SK-N-SH (cell line): ENCODE measurements around the gene UCP2. TPM values are rescaled to one million over a fixed set of nuclear protein-coding genes. Genes with fewer than 3 reads are reported as not detected.
A peak's percentile ranks its signal among the peaks of the same experiment; 100 is the strongest.

Source experiments
- CTCF ChIA-PET: fragments of 300-600, 350-600 bp; formaldehyde crosslinking; extraction: SDS; loops from one replicate; lab custom pipeline; 2021; lab: Yijun Ruan, JAX
- POLR2A ChIA-PET: fragments of 350-600 bp; sonication (Branson Sonifier 250); formaldehyde crosslinking; extraction: SDS; loops from one replicate; lab custom pipeline; 2020; ENCODE audit warnings: antibody characterized with exemption, inconsistent platforms; lab: Yijun Ruan, JAX
- DNase-seq: peaks from one replicate; pipeline ENCODE4 v3.0.0; 2012
- H2AFZ ChIP-seq: fragments of 200-600 bp; sonication (generic); 2 replicates; pipeline ENCODE4 v1.8.1; 2016; ENCODE audit warnings: antibody characterized with exemption, mild to moderate bottlenecking, low read depth
- H3F3A ChIP-seq: fragments of 200-600 bp; sonication (generic); replicated peaks from 2 replicates; pipeline ENCODE3; 2016; ENCODE audit warnings: antibody characterized with exemption, mild to moderate bottlenecking; ENCODE audit not compliant: insufficient read depth
- H3K27ac ChIP-seq, 2 experiments: fragments of 200-500 bp in 1 of 2; fragments of 200-600 bp in 1 of 2; sonication (Bioruptor generic) in 1 of 2; sonication (generic), shearing (Covaris generic) in 1 of 2; 2 replicates each; pipeline versions ENCODE4 v1.5.1 to v1.6.1; 2014 to 2016; ENCODE audit warnings: low read depth in 2 of 2, inconsistent platforms in 1 of 2, low read length in 1 of 2, mild to moderate bottlenecking in 1 of 2, mixed read lengths in 1 of 2
- H3K27me3 ChIP-seq: fragments of 200-600 bp; sonication (generic), shearing (Covaris generic); 2 replicates; pipeline ENCODE4 v1.6.1; 2016; ENCODE audit warnings: mixed run types; ENCODE audit not compliant: insufficient read depth
- H3K36me3 ChIP-seq, 2 experiments: fragments of 200-500 bp in 1 of 2; fragments of 200-600 bp in 1 of 2; sonication (Bioruptor generic) in 1 of 2; sonication (generic) in 1 of 2; replicated peaks in 1 of 2; 2 replicates each; pipeline versions ENCODE3 to v1.5.1; 2014 to 2016; ENCODE audit warnings: low read length in 1 of 2, mild to moderate bottlenecking in 1 of 2; ENCODE audit not compliant: insufficient read depth in 2 of 2, control insufficient read depth in 1 of 2
- H3K4me1 ChIP-seq, 2 experiments: fragments of 200-500 bp in 1 of 2; fragments of 200-600 bp in 1 of 2; sonication (Bioruptor generic) in 1 of 2; sonication (generic), shearing (Covaris generic) in 1 of 2; 2 replicates each; pipeline versions ENCODE4 v1.5.1 to v1.6.1; 2014 to 2016; ENCODE audit warnings: low read depth in 1 of 2, low read length in 1 of 2, mixed run types in 1 of 2; ENCODE audit not compliant: insufficient read depth in 2 of 2, control insufficient read depth in 1 of 2
- H3K4me2 ChIP-seq: fragments of 200-600 bp; sonication (generic), shearing (Covaris generic); 2 replicates; pipeline ENCODE4 v1.6.1; 2017; ENCODE audit warnings: mixed run types
- H3K4me3 ChIP-seq, 2 experiments: fragments of 200-500 bp in 1 of 2; fragments of 200-600 bp in 1 of 2; sonication (Bioruptor generic) in 1 of 2; sonication (generic), shearing (Covaris generic) in 1 of 2; 2 replicates each; pipeline versions ENCODE4 v1.5.1 to v1.8.1; 2014 to 2016; ENCODE audit warnings: low read depth in 2 of 2, inconsistent platforms in 1 of 2, low read length in 1 of 2, mild to moderate bottlenecking in 1 of 2, mixed read lengths in 1 of 2, moderate library complexity in 1 of 2
- H3K79me2 ChIP-seq: fragments of 200-600 bp; sonication (generic); 2 replicates; pipeline ENCODE4 v1.8.1; 2017; ENCODE audit warnings: mild to moderate bottlenecking; ENCODE audit not compliant: insufficient read depth
- H3K9ac ChIP-seq: fragments of 200-600 bp; sonication (generic); 2 replicates; pipeline ENCODE4 v1.6.1; 2017; ENCODE audit warnings: mixed run types
- H3K9me2 ChIP-seq: fragments of 200-600 bp; sonication (generic); 2 replicates; pipeline ENCODE4 v1.6.1; 2017; ENCODE audit warnings: mixed run types
- H3K9me3 ChIP-seq: fragments of 200-600 bp; sonication (generic); 2 replicates; pipeline ENCODE4 v1.6.1; 2017; ENCODE audit warnings: mixed run types, mild to moderate bottlenecking, moderate library complexity
- H4K20me1 ChIP-seq: fragments of 200-600 bp; sonication (generic); 2 replicates; pipeline ENCODE4 v1.6.1; 2017; ENCODE audit warnings: mild to moderate bottlenecking, mixed run types; ENCODE audit not compliant: insufficient read depth
- CHD2 ChIP-seq: fragments of 150-350 bp; IDR thresholded peaks from 2 replicates; pipeline ENCODE4 v1.6.1; 2018; ENCODE audit warnings: low read length; ENCODE audit not compliant: partially characterized antibody
- ELF1 ChIP-seq: IDR thresholded peaks from 2 replicates; pipeline ENCODE4 v1.4.0; 2012
- EZH2phosphoT487 ChIP-seq: fragments of 200-600 bp; sonication (generic); IDR thresholded peaks from 2 replicates; pipeline ENCODE4 v1.6.1; 2017; ENCODE audit warnings: low read depth, mixed run types, mild to moderate bottlenecking, antibody characterized with exemption, moderate library complexity, borderline replicate concordance
- FOSL2 ChIP-seq: IDR thresholded peaks from 2 replicates; pipeline ENCODE4 v1.4.0; 2012; ENCODE audit warnings: low read depth, mild to moderate bottlenecking, moderate library complexity, borderline replicate concordance
- FOXJ3 ChIP-seq: sonication (generic); formaldehyde crosslinking; IDR thresholded peaks from 2 replicates; pipeline ENCODE4 v1.5.1; 2020; ENCODE audit warnings: mild to moderate bottlenecking, missing genetic modification reagents
- GATA2 ChIP-seq: sonication (generic); formaldehyde crosslinking; IDR thresholded peaks from 2 replicates; pipeline ENCODE4 v1.5.0; 2020; ENCODE audit warnings: mild to moderate bottlenecking, missing genetic modification reagents
- MEF2A ChIP-seq: IDR thresholded peaks from 2 replicates; pipeline ENCODE4 v1.4.0; 2012; ENCODE audit warnings: low read depth, borderline replicate concordance
- NFIC ChIP-seq: IDR thresholded peaks from 2 replicates; pipeline ENCODE4 v1.4.0; 2012; ENCODE audit warnings: borderline replicate concordance
- NRF1 ChIP-seq: IDR thresholded peaks from 2 replicates; pipeline ENCODE4 v1.6.1; 2012; ENCODE audit warnings: low read depth, mild to moderate bottlenecking, low read length
- RAD21 ChIP-seq: IDR thresholded peaks from 2 replicates; pipeline ENCODE4 v1.6.1; 2012; ENCODE audit warnings: mild to moderate bottlenecking, low read length
- RCOR1 ChIP-seq: fragments of 150-350 bp; IDR thresholded peaks from 2 replicates; pipeline ENCODE4 v1.6.1; 2017; ENCODE audit warnings: antibody characterized with exemption, low read length
- TAF1 ChIP-seq: IDR thresholded peaks from 2 replicates; pipeline ENCODE4 v1.6.1; 2012; ENCODE audit warnings: low read depth, mild to moderate bottlenecking, low read length, moderate library complexity, borderline replicate concordance
- TCF12 ChIP-seq: IDR thresholded peaks from 2 replicates; pipeline ENCODE4 v1.4.0; 2012
- YY1 ChIP-seq: IDR thresholded peaks from 2 replicates; pipeline ENCODE4 v1.4.0; 2012; ENCODE audit warnings: low read depth, mild to moderate bottlenecking
- WGBS: methylation state at CpG from one replicate; pipeline ENCODE4 v1.1.6; 2017; ENCODE audit warnings: low lambda C conversion rate; 5-methylcytosine and 5-hydroxymethylcytosine counted together
- polyA plus RNA-seq, 3 experiments: library from polyadenylated mRNA; depleted of rRNA; stranded (reverse); fragments of >200 nt; gene quantifications; 2 replicates each; pipeline ENCODE4 v1.2.3, GENCODE V29; 2012
- TF ChIP-seq, protein P1 (sequence below): IDR thresholded peaks from 2 replicates; pipeline ENCODE4; 2012
- TF ChIP-seq, protein P2 (sequence below): fragments of 150-350 bp; IDR thresholded peaks from 2 replicates; pipeline ENCODE4 v1.6.1; 2017; ENCODE audit warnings: antibody characterized with exemption, low read length, low read depth, borderline replicate concordance
- TF ChIP-seq, protein P3 (sequence below): IDR thresholded peaks from 2 replicates; pipeline ENCODE4 v1.6.1; 2012; ENCODE audit warnings: mild to moderate bottlenecking, low read depth, low read length, moderate library complexity
- TF ChIP-seq, protein P4 (sequence below): IDR thresholded peaks from 2 replicates; pipeline ENCODE4 v1.4.0; 2012; ENCODE audit warnings: low read depth, borderline replicate concordance

The UCP2 gene
- polyA plus RNA-seq, 1 of the 3 experiments (the other 2 are of a cell fraction), result 36.0 TPM

DNA sequence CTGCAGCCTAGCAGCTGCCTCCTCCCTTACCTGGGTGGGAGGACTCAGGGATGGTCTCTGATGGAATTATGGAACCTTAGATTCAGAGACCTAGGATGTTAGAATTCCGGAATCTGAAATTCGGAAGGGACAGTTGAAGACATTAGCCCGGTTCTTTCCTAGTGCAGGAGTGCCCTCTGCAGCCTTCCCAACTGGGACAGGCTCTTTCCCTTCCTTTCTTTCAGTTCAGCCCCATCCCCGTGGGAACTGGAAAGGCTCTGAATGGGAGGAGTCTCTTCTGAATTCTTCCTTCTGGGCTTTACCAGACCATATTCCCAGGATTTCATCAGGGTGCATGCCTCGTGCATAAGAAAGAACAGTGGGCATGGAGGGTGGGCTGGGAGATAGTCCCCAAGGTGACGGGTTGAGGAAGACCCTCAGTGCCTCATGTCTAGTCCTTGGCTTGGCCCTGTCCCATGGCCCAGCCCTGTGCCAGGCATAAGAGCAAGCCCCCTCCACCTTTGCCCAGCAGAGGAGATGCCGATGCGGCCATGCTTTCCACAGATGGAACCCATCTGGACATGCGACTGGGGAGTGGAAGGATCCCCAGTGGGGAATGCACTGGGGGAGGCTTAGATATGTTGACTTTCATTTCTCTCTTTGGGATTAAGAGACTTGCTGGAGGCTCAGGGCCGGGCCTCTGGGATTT is 17.4 kb downstream of the UCP2 start:
- Histone ChIP-seq H3K36me3 (no peaks in the 10 kb centered on the region), H3K4me2 (peak overlapping the region; percentile 71), H3K4me1 (peaks cover 5 to 8% of the 10 kb centered on the region in 2 experiments; a peak in 2 of 4 replicates), H3K9ac (no peak overlapping the region), H3K27ac (no peak overlapping the region), H3K27me3 (no peaks in the 10 kb centered on the region), H2AFZ (peak overlapping the region; percentile 41; the same call in 1 of the 2 replicates), H3K9me2 (no peaks in the 10 kb centered on the region), H4K20me1 (no peaks in the 10 kb centered on the region), H3K79me2 (no peaks in the 10 kb centered on the region), H3K9me3 (no peaks in the 10 kb centered on the region), H3K4me3 (no peak overlapping the region), H3F3A (no peaks in the 10 kb centered on the region)
- POLR2A ChIA-PET, result no interaction called here
- 74% methylated on average over 9 of the region's 10 CpGs for WGBS
- CTCF ChIA-PET, result interaction anchor here (0.6 to 3.4 kb wide), 16 partner anchors 9 to 606 kb away, joined by 3 to 21 read pairs (median 6); partner anchors contain the start of genes C2CD3, PPME1 and UCP2
- no peak for TF ChIP-seq RAD21
- TF ChIP-seq FOXJ3 (CRISPR knock-in tag), result no peak
- TF ChIP-seq GATA2 (CRISPR knock-in tag), result no peak
- no peak for TF ChIP-seq ELF1
- TF ChIP-seq, protein P1, sequence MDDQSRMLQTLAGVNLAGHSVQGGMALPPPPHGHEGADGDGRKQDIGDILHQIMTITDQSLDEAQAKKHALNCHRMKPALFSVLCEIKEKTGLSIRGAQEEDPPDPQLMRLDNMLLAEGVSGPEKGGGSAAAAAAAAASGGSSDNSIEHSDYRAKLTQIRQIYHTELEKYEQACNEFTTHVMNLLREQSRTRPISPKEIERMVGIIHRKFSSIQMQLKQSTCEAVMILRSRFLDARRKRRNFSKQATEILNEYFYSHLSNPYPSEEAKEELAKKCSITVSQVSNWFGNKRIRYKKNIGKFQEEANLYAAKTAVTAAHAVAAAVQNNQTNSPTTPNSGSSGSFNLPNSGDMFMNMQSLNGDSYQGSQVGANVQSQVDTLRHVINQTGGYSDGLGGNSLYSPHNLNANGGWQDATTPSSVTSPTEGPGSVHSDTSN, result no peak
- TF ChIP-seq, protein P2, sequence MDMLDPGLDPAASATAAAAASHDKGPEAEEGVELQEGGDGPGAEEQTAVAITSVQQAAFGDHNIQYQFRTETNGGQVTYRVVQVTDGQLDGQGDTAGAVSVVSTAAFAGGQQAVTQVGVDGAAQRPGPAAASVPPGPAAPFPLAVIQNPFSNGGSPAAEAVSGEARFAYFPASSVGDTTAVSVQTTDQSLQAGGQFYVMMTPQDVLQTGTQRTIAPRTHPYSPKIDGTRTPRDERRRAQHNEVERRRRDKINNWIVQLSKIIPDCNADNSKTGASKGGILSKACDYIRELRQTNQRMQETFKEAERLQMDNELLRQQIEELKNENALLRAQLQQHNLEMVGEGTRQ, result no peak
- TF ChIP-seq NFIC, result no peak
- no peak for TF ChIP-seq MEF2A
- TF ChIP-seq, protein P3, sequence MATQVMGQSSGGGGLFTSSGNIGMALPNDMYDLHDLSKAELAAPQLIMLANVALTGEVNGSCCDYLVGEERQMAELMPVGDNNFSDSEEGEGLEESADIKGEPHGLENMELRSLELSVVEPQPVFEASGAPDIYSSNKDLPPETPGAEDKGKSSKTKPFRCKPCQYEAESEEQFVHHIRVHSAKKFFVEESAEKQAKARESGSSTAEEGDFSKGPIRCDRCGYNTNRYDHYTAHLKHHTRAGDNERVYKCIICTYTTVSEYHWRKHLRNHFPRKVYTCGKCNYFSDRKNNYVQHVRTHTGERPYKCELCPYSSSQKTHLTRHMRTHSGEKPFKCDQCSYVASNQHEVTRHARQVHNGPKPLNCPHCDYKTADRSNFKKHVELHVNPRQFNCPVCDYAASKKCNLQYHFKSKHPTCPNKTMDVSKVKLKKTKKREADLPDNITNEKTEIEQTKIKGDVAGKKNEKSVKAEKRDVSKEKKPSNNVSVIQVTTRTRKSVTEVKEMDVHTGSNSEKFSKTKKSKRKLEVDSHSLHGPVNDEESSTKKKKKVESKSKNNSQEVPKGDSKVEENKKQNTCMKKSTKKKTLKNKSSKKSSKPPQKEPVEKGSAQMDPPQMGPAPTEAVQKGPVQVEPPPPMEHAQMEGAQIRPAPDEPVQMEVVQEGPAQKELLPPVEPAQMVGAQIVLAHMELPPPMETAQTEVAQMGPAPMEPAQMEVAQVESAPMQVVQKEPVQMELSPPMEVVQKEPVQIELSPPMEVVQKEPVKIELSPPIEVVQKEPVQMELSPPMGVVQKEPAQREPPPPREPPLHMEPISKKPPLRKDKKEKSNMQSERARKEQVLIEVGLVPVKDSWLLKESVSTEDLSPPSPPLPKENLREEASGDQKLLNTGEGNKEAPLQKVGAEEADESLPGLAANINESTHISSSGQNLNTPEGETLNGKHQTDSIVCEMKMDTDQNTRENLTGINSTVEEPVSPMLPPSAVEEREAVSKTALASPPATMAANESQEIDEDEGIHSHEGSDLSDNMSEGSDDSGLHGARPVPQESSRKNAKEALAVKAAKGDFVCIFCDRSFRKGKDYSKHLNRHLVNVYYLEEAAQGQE, result no peak
- no peak for TF ChIP-seq TCF12
- no peak for TF ChIP-seq NRF1
- no peak for TF ChIP-seq CHD2
- TF ChIP-seq FOSL2, result no peak
- TF ChIP-seq RCOR1, result no peak
- no peak for TF ChIP-seq EZH2phosphoT487
- TF ChIP-seq, protein P4, sequence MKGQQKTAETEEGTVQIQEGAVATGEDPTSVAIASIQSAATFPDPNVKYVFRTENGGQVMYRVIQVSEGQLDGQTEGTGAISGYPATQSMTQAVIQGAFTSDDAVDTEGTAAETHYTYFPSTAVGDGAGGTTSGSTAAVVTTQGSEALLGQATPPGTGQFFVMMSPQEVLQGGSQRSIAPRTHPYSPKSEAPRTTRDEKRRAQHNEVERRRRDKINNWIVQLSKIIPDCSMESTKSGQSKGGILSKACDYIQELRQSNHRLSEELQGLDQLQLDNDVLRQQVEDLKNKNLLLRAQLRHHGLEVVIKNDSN, result no peak
- no peak for TF ChIP-seq YY1
- TF ChIP-seq TAF1, result no peak
- no peak for DNase-seq
